ENCODE measurements around the gene ACOX2. TPM values are rescaled to one million over a fixed set of nuclear protein-coding genes. Genes with fewer than 3 reads are reported as not detected.
A peak's percentile ranks its signal among the peaks of the same experiment; 100 is the strongest.

Gene ACOX2
- total and polyA plus RNA-seq, 7 experiments from 2014 or later = not detected

- H3K9me3 ChIP-seq (ENCODE audit: control insufficient read depth in 2 of 3, low read length in 3 of 3) = no peaks in the 10 kb centered on the region
- H3K36me3 Mint-ChIP-seq = peaks cover 0 to 1% (median 0%) of the 10 kb centered on the region in 5 donors
- DNase-seq (no peak), ATAC-seq (no peak)
- intact Hi-C loops (cut with micrococcal nuclease) = no loop called here
- peaks cover 0 to 1% (median 0%) of the 10 kb centered on the region in 11 donors for H3K9me3 Mint-ChIP-seq
- H3K27me3 ChIP-seq (ENCODE audit: control insufficient read depth in 2 of 2, insufficient read depth in 2 of 2, low read length in 2 of 2) = no peaks in the 10 kb centered on the region
- CTCF ChIA-PET = no interaction called here
- H3K36me3 ChIP-seq (ENCODE audit: control insufficient read depth in 2 of 3, insufficient read depth in 3 of 3, low read length in 3 of 3) = no peaks in the 10 kb centered on the region
- peaks cover 15 to 18% of the 10 kb centered on the region in 2 donors for H3K4me1 ChIP-seq (ENCODE audit: control insufficient read depth in 2 of 2, insufficient read depth in 2 of 2, low read length in 2 of 2)
- POLR2A ChIA-PET = no interaction called here
- H3K27ac ChIP-seq (ENCODE audit: low read depth, low read length) = no peak overlapping the region
- H3K27me3 Mint-ChIP-seq = peaks cover 0 to 64% (median 0%) of the 10 kb centered on the region in 5 donors
- no peak overlapping the region for H3K4me3 Mint-ChIP-seq
- peak overlapping the region in 2 of 9 donors; percentile 32 to 87 for H3K27ac Mint-ChIP-seq
- H3K4me1 Mint-ChIP-seq = peaks cover 20 to 37% (median 32%) of the 10 kb centered on the region in 7 donors
- H3K4me3 ChIP-seq (ENCODE audit: low read length) = no peak overlapping the region
These were observed 48.0 kb downstream of the ACOX2 start for GRCh38 chr3:58488967-58489366.

GRCh38 chr3:58487140-58487886 lies 49.7 kb downstream of the ACOX2 start:
- peak; percentile 8 for ATAC-seq
- Histone ChIP-seq H3K27ac (ENCODE audit: low read depth, low read length) (no peak overlapping the region), H3K27me3 (ENCODE audit: control insufficient read depth in 2 of 2, insufficient read depth in 2 of 2, low read length in 2 of 2) (no peaks in the 10 kb centered on the region), H3K9me3 (ENCODE audit: control insufficient read depth in 2 of 3, low read length in 3 of 3) (no peaks in the 10 kb centered on the region), H3K4me1 (ENCODE audit: control insufficient read depth in 2 of 2, insufficient read depth in 2 of 2, low read length in 2 of 2) (peaks cover 0 to 3% of the 10 kb centered on the region in 2 donors), H3K36me3 (ENCODE audit: control insufficient read depth in 2 of 3, insufficient read depth in 3 of 3, low read length in 3 of 3) (no peaks in the 10 kb centered on the region), H3K4me3 (ENCODE audit: low read length) (no peak overlapping the region)
- Mint-ChIP-seq H3K4me1 (peaks cover 4 to 24% (median 16%) of the 10 kb centered on the region in 7 donors), H3K36me3 (no peaks in the 10 kb centered on the region), H3K4me3 (no peak overlapping the region), H3K27me3 (peaks cover 0 to 62% (median 0%) of the 10 kb centered on the region in 5 donors), H3K27ac (peak overlapping the region in 1 of 9 donors; percentile 6), H3K9me3 (peaks cover 0 to 1% (median 0%) of the 10 kb centered on the region in 11 donors)
- POLR2A ChIA-PET = no interaction called here
- CTCF ChIA-PET = no interaction called here
- intact Hi-C loops (cut with micrococcal nuclease) = no loop called here
- no peak for DNase-seq

- Histone ChIP-seq H3K27me3 (ENCODE audit: control insufficient read depth in 2 of 2, insufficient read depth in 2 of 2, low read length in 2 of 2) (no peaks in the 10 kb centered on the region), H3K4me1 (ENCODE audit: control insufficient read depth in 2 of 2, insufficient read depth in 2 of 2, low read length in 2 of 2) (no peaks in the 10 kb centered on the region), H3K36me3 (ENCODE audit: control insufficient read depth in 2 of 3, insufficient read depth in 3 of 3, low read length in 3 of 3) (no peaks in the 10 kb centered on the region), H3K9me3 (ENCODE audit: control insufficient read depth in 2 of 3, low read length in 3 of 3) (no peaks in the 10 kb centered on the region), H3K27ac (ENCODE audit: low read depth, low read length) (no peak overlapping the region), H3K4me3 (ENCODE audit: low read length) (no peak overlapping the region)
- ATAC-seq (no peak), DNase-seq (no peak)
- ChIA-PET POLR2A (no interaction called here), CTCF (interaction anchor here (1.5 kb wide), 1 partner anchor 164 kb away, joined by 3 read pairs; no protein-coding TSS in a partner anchor)
- H3K27me3 Mint-ChIP-seq = peaks cover 0 to 71% (median 0%) of the 10 kb centered on the region in 5 donors
- H3K4me1 Mint-ChIP-seq = peaks cover 0 to 19% (median 11%) of the 10 kb centered on the region in 7 donors
- peaks cover 0 to 1% (median 0%) of the 10 kb centered on the region in 5 donors for H3K36me3 Mint-ChIP-seq
- H3K9me3 Mint-ChIP-seq = peaks cover 0 to 5% (median 0%) of the 10 kb centered on the region in 11 donors
- no peak overlapping the region for H3K27ac Mint-ChIP-seq
- H3K4me3 Mint-ChIP-seq = no peak overlapping the region
- intact Hi-C loops (cut with micrococcal nuclease) = no loop called here
These were observed 51.1 kb downstream of the ACOX2 start for GRCh38 chr3:58485801-58486435.

GRCh38 chr3:58484722-58485069 lies 52.3 kb downstream of the ACOX2 start:
- Histone ChIP-seq H3K9me3 (ENCODE audit: control insufficient read depth in 2 of 3, low read length in 3 of 3) (no peaks in the 10 kb centered on the region), H3K36me3 (ENCODE audit: control insufficient read depth in 2 of 3, insufficient read depth in 3 of 3, low read length in 3 of 3) (no peaks in the 10 kb centered on the region), H3K27me3 (ENCODE audit: control insufficient read depth in 2 of 2, insufficient read depth in 2 of 2, low read length in 2 of 2) (no peaks in the 10 kb centered on the region), H3K4me1 (ENCODE audit: control insufficient read depth in 2 of 2, insufficient read depth in 2 of 2, low read length in 2 of 2) (no peaks in the 10 kb centered on the region), H3K4me3 (ENCODE audit: low read length) (no peak overlapping the region), H3K27ac (ENCODE audit: low read depth, low read length) (no peak overlapping the region)
- ChIA-PET CTCF (no interaction called here), POLR2A (no interaction called here)
- intact Hi-C loops (cut with micrococcal nuclease) = no loop called here
- Mint-ChIP-seq H3K4me1 (peaks cover 0 to 16% (median 1%) of the 10 kb centered on the region in 7 donors), H3K36me3 (peaks cover 0 to 4% (median 0%) of the 10 kb centered on the region in 5 donors), H3K27ac (no peak overlapping the region), H3K27me3 (peaks cover 0 to 73% (median 0%) of the 10 kb centered on the region in 5 donors), H3K9me3 (peaks cover 0 to 8% (median 0%) of the 10 kb centered on the region in 11 donors), H3K4me3 (no peak overlapping the region)
- ATAC-seq (no peak), DNase-seq (no peak)

- Mint-ChIP-seq H3K4me3 (no peak overlapping the region), H3K4me1 (peaks cover 0 to 16% (median 0%) of the 10 kb centered on the region in 7 donors), H3K36me3 (peaks cover 0 to 4% (median 0%) of the 10 kb centered on the region in 5 donors), H3K9me3 (peaks cover 0 to 8% (median 0%) of the 10 kb centered on the region in 11 donors), H3K27ac (no peak overlapping the region), H3K27me3 (peaks cover 0 to 73% (median 0%) of the 10 kb centered on the region in 5 donors)
- Histone ChIP-seq H3K4me3 (ENCODE audit: low read length) (no peak overlapping the region), H3K27me3 (ENCODE audit: control insufficient read depth in 2 of 2, insufficient read depth in 2 of 2, low read length in 2 of 2) (no peaks in the 10 kb centered on the region), H3K4me1 (ENCODE audit: control insufficient read depth in 2 of 2, insufficient read depth in 2 of 2, low read length in 2 of 2) (no peaks in the 10 kb centered on the region), H3K36me3 (ENCODE audit: control insufficient read depth in 2 of 3, insufficient read depth in 3 of 3, low read length in 3 of 3) (no peaks in the 10 kb centered on the region), H3K9me3 (ENCODE audit: control insufficient read depth in 2 of 3, low read length in 3 of 3) (no peaks in the 10 kb centered on the region), H3K27ac (ENCODE audit: low read depth, low read length) (no peak overlapping the region)
- CTCF ChIA-PET = no interaction called here
- ATAC-seq = peak; percentile 43
- POLR2A ChIA-PET = interaction anchor here (0.7 kb wide), 1 partner anchor 382 kb away, joined by 3 read pairs; no protein-coding TSS in a partner anchor
- DNase-seq = no peak
- intact Hi-C loops (cut with micrococcal nuclease) = no loop called here
These were observed 52.8 kb downstream of the ACOX2 start for GRCh38 chr3:58484045-58484721.

GRCh38 chr3:58482917-58483636 lies 53.9 kb downstream of the ACOX2 start:
- Histone ChIP-seq H3K9me3 (ENCODE audit: control insufficient read depth in 2 of 3, low read length in 3 of 3) (no peaks in the 10 kb centered on the region), H3K4me3 (ENCODE audit: low read length) (no peak overlapping the region), H3K36me3 (ENCODE audit: control insufficient read depth in 2 of 3, insufficient read depth in 3 of 3, low read length in 3 of 3) (no peaks in the 10 kb centered on the region), H3K4me1 (ENCODE audit: control insufficient read depth in 2 of 2, insufficient read depth in 2 of 2, low read length in 2 of 2) (no peaks in the 10 kb centered on the region), H3K27me3 (ENCODE audit: control insufficient read depth in 2 of 2, insufficient read depth in 2 of 2, low read length in 2 of 2) (no peaks in the 10 kb centered on the region), H3K27ac (ENCODE audit: low read depth, low read length) (no peak overlapping the region)
- Mint-ChIP-seq H3K4me1 (peaks cover 0 to 14% (median 0%) of the 10 kb centered on the region in 7 donors), H3K4me3 (no peak overlapping the region), H3K36me3 (peaks cover 0 to 4% (median 0%) of the 10 kb centered on the region in 5 donors), H3K27ac (no peak overlapping the region), H3K9me3 (peaks cover 0 to 8% (median 0%) of the 10 kb centered on the region in 11 donors), H3K27me3 (peaks cover 0 to 68% (median 0%) of the 10 kb centered on the region in 5 donors)
- intact Hi-C loops (cut with micrococcal nuclease) = no loop called here
- ChIA-PET CTCF (no interaction called here), POLR2A (interaction anchor here (0.7 kb wide), 2 partner anchors 241 to 381 kb away, joined by 3 read pairs; no protein-coding TSS in a partner anchor)
- DNase-seq (no peak), ATAC-seq (peak; percentile 35)
